HG02588 (cell line): ENCODE measurements around the gene FAM135A.
"Not testable (repeated sequence)": the region's sequence is repeated elsewhere in the genome, so short reads cannot be mapped to it uniquely, and the experiment has no call there.

Experiments used
- ATAC-seq: cut with Tn5 transposase; IDR thresholded peaks from one replicate; pipeline ENCODE4 v1.9.1; 2021; ENCODE audit warnings: mild to moderate bottlenecking, moderate library complexity; ENCODE audit not compliant: unreplicated experiment

Gene FAM135A

DNA sequence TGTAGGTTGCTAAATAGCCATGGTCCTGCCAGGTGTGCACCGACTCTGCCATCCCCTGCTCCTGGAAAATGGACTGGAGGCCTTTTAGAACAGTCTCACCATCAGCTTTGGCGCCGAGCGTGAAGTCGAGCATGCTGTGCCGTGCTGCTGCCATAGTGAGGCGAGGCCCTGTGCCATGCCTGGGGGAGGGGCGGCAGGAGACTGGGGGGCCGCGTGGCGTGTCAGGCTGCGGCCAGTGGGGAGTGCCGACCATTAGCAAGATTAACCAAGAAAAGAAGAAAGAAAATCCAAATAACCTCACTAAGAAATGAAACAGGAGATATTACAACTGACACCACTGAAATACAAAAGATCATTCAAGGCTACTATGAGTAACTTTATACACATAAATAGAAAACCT, 195.9 kb downstream of the FAM135A start:
- not testable (repeated sequence) for ATAC-seq
